DOHH2 (cell line): Measurements from ENCODE around the gene OLFM1.

Experiments used
- H3F3A ChIP-seq: fragments of 200-600 bp; sonication (generic), shearing (Covaris generic); 2 replicates; pipeline ENCODE4 v1.6.0; 2016; ENCODE audit warnings: antibody characterized with exemption, mild to moderate bottlenecking; ENCODE audit not compliant: control insufficient read depth, insufficient read depth
- H3K27ac ChIP-seq: fragments of 200-600 bp; sonication (generic); 2 replicates; pipeline ENCODE4 v1.5.1; 2014; ENCODE audit warnings: low read depth, mild to moderate bottlenecking, low read length, moderate library complexity
- H3K27me3 ChIP-seq: fragments of 200-600 bp; sonication (generic); 2 replicates; pipeline ENCODE4 v1.6.1; 2014; ENCODE audit warnings: mild to moderate bottlenecking, low read length, mixed read lengths; ENCODE audit not compliant: control insufficient read depth
- H3K36me3 ChIP-seq: fragments of 200-600 bp; sonication (generic); 2 replicates; pipeline ENCODE4 v1.6.1; 2014; ENCODE audit warnings: mild to moderate bottlenecking, low read length, moderate library complexity, mixed read lengths; ENCODE audit not compliant: control insufficient read depth
- H3K4me1 ChIP-seq: fragments of 200-600 bp; sonication (generic); 2 replicates; pipeline ENCODE4 v1.6.1; 2014; ENCODE audit warnings: mild to moderate bottlenecking, low read length, mixed read lengths; ENCODE audit not compliant: control insufficient read depth
- H3K4me2 ChIP-seq: fragments of 200-600 bp; sonication (generic); 2 replicates; pipeline ENCODE4 v1.6.0; 2014; ENCODE audit warnings: mild to moderate bottlenecking, low read length, moderate library complexity
- H3K4me3 ChIP-seq: fragments of 200-600 bp; sonication (generic); 2 replicates; pipeline ENCODE4 v1.5.1; 2014; ENCODE audit warnings: mild to moderate bottlenecking, low read length, mixed read lengths
- H3K79me2 ChIP-seq: fragments of 200-600 bp; sonication (generic); 2 replicates; pipeline ENCODE4 v1.6.1; 2014; ENCODE audit warnings: mild to moderate bottlenecking, low read length, mixed read lengths; ENCODE audit not compliant: control insufficient read depth
- H3K9me2 ChIP-seq: fragments of 200-600 bp; sonication (generic); replicated peaks from 2 replicates; pipeline ENCODE4 v1.6.1; 2014; ENCODE audit warnings: mild to moderate bottlenecking, low read length, mixed read lengths; ENCODE audit not compliant: control insufficient read depth
- H3K9me3 ChIP-seq: fragments of 200-600 bp; sonication (generic); 2 replicates; pipeline ENCODE4 v1.6.1; 2014; ENCODE audit warnings: antibody characterized with exemption, low read length, mixed read lengths; ENCODE audit not compliant: control insufficient read depth, insufficient read depth
- H4K20me1 ChIP-seq: fragments of 200-600 bp; sonication (generic); 2 replicates; pipeline ENCODE4 v1.6.0; 2014; ENCODE audit warnings: low read depth, mild to moderate bottlenecking, antibody characterized with exemption, low read length, moderate library complexity; ENCODE audit not compliant: control insufficient read depth, insufficient read depth
- CTCF ChIP-seq: fragments of 200-600 bp; sonication (generic); IDR thresholded peaks from one replicate; pipeline ENCODE4 v1.5.1; 2014; ENCODE audit warnings: antibody characterized with exemption, mild to moderate bottlenecking, low read depth, low read length; ENCODE audit not compliant: poor library complexity, severe bottlenecking
- EZH2phosphoT487 ChIP-seq: fragments of 200-600 bp; sonication (generic); IDR thresholded peaks from 2 replicates; pipeline ENCODE4 v1.6.1; 2017; ENCODE audit warnings: borderline replicate concordance, mild to moderate bottlenecking, antibody characterized with exemption, low read length, moderate library complexity, mixed read lengths

Gene OLFM1

GRCh38 chr9:135101486-135101885, 14.0 kb downstream of the OLFM1 start:
- no peak overlapping the region for H3K27ac ChIP-seq
- H3K36me3 ChIP-seq: no peaks in the 10 kb centered on the region
- no peaks in the 10 kb centered on the region for H4K20me1 ChIP-seq
- H3K79me2 ChIP-seq: no peaks in the 10 kb centered on the region
- TF ChIP-seq CTCF (no peak), EZH2phosphoT487 (no peak)
- no peaks in the 10 kb centered on the region for H3F3A ChIP-seq
- H3K9me3 ChIP-seq: no peaks in the 10 kb centered on the region
- H3K27me3 ChIP-seq: no peaks in the 10 kb centered on the region
- H3K4me3 ChIP-seq: no peak overlapping the region
- H3K4me2 ChIP-seq: no peak overlapping the region
- no peaks in the 10 kb centered on the region for H3K4me1 ChIP-seq
- no peaks in the 10 kb centered on the region for H3K9me2 ChIP-seq

- Histone ChIP-seq H4K20me1 (no peaks in the 10 kb centered on the region), H3K27me3 (no peaks in the 10 kb centered on the region), H3F3A (no peaks in the 10 kb centered on the region), H3K79me2 (no peaks in the 10 kb centered on the region), H3K4me2 (no peak overlapping the region), H3K4me3 (no peak overlapping the region), H3K9me2 (no peaks in the 10 kb centered on the region), H3K27ac (no peak overlapping the region), H3K4me1 (no peaks in the 10 kb centered on the region), H3K9me3 (no peaks in the 10 kb centered on the region), H3K36me3 (no peaks in the 10 kb centered on the region)
- no peak for TF ChIP-seq EZH2phosphoT487
- no peak for TF ChIP-seq CTCF
Observed at GRCh38 chr9:135101926-135102325, 14.5 kb downstream of the OLFM1 start.

- Histone ChIP-seq H3F3A (no peaks in the 10 kb centered on the region), H3K79me2 (no peaks in the 10 kb centered on the region), H3K9me3 (no peaks in the 10 kb centered on the region), H3K4me1 (no peaks in the 10 kb centered on the region), H3K4me3 (no peak overlapping the region), H3K9me2 (no peaks in the 10 kb centered on the region), H3K27me3 (no peaks in the 10 kb centered on the region), H4K20me1 (no peaks in the 10 kb centered on the region), H3K4me2 (no peak overlapping the region), H3K36me3 (no peaks in the 10 kb centered on the region), H3K27ac (no peak overlapping the region)
- TF ChIP-seq CTCF (no peak), EZH2phosphoT487 (no peak)
Observed at GRCh38 chr9:135102331-135102730, 14.9 kb downstream of the OLFM1 start.

DNA sequence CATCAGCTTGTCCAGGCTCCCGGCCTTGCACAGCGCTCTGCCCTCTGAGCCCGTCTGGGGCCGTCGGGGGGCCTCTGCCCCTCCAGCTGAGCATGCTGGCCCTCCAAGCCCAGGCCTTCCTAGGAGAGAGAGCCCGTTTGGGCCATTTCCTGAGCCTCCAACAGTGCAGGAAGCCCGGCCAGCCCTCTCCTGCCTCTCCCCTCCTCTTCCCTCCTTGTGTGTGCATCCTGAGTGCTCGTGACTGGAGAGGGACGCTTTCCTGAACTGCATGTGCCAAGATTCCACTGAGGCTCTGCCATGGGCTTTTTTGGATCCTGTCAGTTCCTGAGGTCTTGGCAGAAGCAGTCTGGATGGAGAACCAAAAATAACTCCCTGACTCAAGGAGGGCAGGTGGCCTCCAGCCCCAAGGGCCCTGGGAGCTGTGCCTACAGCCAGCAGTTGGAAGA, 15.6 kb downstream of the OLFM1 start:
- no peaks in the 10 kb centered on the region for H4K20me1 ChIP-seq
- H3K27me3 ChIP-seq: no peaks in the 10 kb centered on the region
- no peak overlapping the region for H3K4me2 ChIP-seq
- H3K9me3 ChIP-seq: no peaks in the 10 kb centered on the region
- no peak overlapping the region for H3K4me3 ChIP-seq
- H3F3A ChIP-seq: no peaks in the 10 kb centered on the region
- no peaks in the 10 kb centered on the region for H3K9me2 ChIP-seq
- no peaks in the 10 kb centered on the region for H3K79me2 ChIP-seq
- no peak for TF ChIP-seq CTCF
- no peak for TF ChIP-seq EZH2phosphoT487
- H3K27ac ChIP-seq: no peak overlapping the region
- H3K4me1 ChIP-seq: no peaks in the 10 kb centered on the region
- no peaks in the 10 kb centered on the region for H3K36me3 ChIP-seq
